ENCODE data around the gene GNL1. TPM values are rescaled to one million over a fixed set of nuclear protein-coding genes. Genes with fewer than 3 reads are reported as not detected.

Gene GNL1
- total and polyA plus RNA-seq, 9 of the 15 experiments (the other 6 are each of a cell fraction or from before 2014, with no cell fraction given): 0.73 to 112 (median 58.0) TPM

DNA sequence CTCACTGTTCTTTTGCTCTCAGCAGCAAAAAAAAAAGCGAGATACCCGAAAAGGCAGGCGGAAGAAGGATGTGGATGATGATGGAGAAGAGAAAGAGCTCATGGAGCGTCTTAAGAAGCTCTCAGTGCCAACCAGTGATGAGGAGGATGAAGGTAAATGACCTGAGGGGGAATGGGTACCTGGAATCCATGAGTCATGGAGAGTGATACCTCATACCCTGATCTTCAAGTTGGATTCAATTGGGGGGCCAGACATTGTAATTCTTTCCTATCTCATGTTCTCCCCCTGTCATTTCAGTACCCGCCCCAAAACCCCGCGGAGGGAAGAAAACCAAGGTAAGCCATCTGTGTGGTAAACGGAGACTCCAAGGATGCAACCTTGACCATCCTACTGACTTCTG is 21.8 kb upstream of the GNL1 start (continued):
- TF ChIP-seq, protein P1, sequence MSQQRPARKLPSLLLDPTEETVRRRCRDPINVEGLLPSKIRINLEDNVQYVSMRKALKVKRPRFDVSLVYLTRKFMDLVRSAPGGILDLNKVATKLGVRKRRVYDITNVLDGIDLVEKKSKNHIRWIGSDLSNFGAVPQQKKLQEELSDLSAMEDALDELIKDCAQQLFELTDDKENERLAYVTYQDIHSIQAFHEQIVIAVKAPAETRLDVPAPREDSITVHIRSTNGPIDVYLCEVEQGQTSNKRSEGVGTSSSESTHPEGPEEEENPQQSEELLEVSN (IDR thresholded peaks at IDR 0.05; ENCODE audit: borderline replicate concordance in 1 of 2, extremely low read depth in 1 of 2, insufficient read depth in 1 of 2, insufficient read length in 1 of 2, low read depth in 1 of 2, low read length in 1 of 2, poor library complexity in 1 of 2, severe bottlenecking in 1 of 2): no peak
- TF ChIP-seq LARP7 (IDR thresholded peaks at IDR 0.05) (no peak), ZNF707 (CRISPR knock-in tag; conservative IDR thresholded peaks at IDR 0.05) (no peak)

DNA sequence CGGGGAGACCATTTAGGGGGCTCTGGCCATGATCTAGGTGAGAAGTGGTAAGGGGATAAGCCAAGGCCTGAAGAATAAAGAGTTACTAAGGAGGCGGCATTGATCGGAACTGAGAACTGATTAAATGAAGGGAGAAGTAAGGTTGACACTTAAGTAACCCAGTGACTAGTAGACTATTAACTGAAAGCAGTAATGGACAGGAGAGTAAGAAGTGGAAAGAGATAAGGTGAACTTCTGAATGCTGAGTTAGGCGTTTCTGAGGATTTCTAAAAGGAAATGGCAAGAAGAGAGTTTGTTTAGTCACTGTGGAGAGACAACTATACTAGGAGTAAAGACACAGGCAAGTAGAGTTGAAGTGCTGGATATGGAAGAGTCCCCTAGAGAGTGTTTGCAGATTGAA is 16.8 kb upstream of the GNL1 start:
- no peak overlapping the region for H2AFZ ChIP-seq (ENCODE audit: low read depth, low read length)
- DNase-seq (ENCODE audit: extremely low read depth in 1 of 4, low spot score in 3 of 4): no peak
- H3K9me1 ChIP-seq (ENCODE audit: control insufficient read depth, insufficient read depth, low read length): peaks cover 10% of the 10 kb centered on the region
- no peak for FAIRE-seq
- H4K20me1 ChIP-seq (replicated peaks; ENCODE audit: control insufficient read depth, insufficient read depth, low read length): peaks cover 12% of the 10 kb centered on the region; the same call in 1 of the 2 replicates
- peak overlapping the region; percentile 67; the same call in 1 of the 2 replicates for H3K4me3 ChIP-seq
- peaks cover 64% of the 10 kb centered on the region for H3K36me3 ChIP-seq (ENCODE audit: control insufficient read depth, insufficient read depth, low read length)
- ChIA-PET CTCF (ENCODE audit: low intra/inter-chr PET ratio) (no interaction called here), POLR2A (interaction anchor here (0.8 to 1.6 kb wide), 7 partner anchors 11 to 42 kb away, joined by 3 to 14 read pairs (median 5); no protein-coding TSS in a partner anchor)
- TF ChIP-seq C11orf30 (IDR thresholded peaks at IDR 0.05; ENCODE audit: low read depth) (peak; percentile 62; the same call in 1 of the 2 replicates), ZNF217 (CRISPR knock-in tag; IDR thresholded peaks at IDR 0.05) (no peak), PHF8 (IDR thresholded peaks at IDR 0.05; ENCODE audit: borderline replicate concordance, low read length) (no peak), MAFF (IDR thresholded peaks at IDR 0.05; ENCODE audit: low read length) (0 out of 2 replicates have a peak, but pooled peaks have one; percentile 2), MAFG (tag; conservative IDR thresholded peaks at IDR 0.05) (peak; percentile 45), ZNF316 (IDR thresholded peaks at IDR 0.05) (peak; percentile 81)
- TF ChIP-seq, protein P2, sequence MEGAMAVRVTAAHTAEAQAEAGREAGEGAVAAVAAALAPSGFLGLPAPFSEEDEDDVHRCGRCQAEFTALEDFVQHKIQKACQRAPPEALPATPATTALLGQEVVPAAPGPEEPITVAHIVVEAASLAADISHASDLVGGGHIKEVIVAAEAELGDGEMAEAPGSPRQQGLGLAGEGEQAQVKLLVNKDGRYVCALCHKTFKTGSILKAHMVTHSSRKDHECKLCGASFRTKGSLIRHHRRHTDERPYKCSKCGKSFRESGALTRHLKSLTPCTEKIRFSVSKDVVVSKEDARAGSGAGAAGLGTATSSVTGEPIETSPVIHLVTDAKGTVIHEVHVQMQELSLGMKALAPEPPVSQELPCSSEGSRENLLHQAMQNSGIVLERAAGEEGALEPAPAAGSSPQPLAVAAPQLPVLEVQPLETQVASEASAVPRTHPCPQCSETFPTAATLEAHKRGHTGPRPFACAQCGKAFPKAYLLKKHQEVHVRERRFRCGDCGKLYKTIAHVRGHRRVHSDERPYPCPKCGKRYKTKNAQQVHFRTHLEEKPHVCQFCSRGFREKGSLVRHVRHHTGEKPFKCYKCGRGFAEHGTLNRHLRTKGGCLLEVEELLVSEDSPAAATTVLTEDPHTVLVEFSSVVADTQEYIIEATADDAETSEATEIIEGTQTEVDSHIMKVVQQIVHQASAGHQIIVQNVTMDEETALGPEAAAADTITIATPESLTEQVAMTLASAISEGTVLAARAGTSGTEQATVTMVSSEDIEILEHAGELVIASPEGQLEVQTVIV (CRISPR knock-in tag; IDR thresholded peaks at IDR 0.05; ENCODE audit: borderline replicate concordance): no peak
- TF ChIP-seq, protein P3, sequence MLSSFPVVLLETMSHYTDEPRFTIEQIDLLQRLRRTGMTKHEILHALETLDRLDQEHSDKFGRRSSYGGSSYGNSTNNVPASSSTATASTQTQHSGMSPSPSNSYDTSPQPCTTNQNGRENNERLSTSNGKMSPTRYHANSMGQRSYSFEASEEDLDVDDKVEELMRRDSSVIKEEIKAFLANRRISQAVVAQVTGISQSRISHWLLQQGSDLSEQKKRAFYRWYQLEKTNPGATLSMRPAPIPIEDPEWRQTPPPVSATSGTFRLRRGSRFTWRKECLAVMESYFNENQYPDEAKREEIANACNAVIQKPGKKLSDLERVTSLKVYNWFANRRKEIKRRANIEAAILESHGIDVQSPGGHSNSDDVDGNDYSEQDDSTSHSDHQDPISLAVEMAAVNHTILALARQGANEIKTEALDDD (IDR thresholded peaks at IDR 0.05): peak; percentile 83
- peak overlapping the region; percentile 35; the same call in 2 of the 3 replicates for H3K27ac ChIP-seq (ENCODE audit: extremely low read depth, low read depth, low read length)
- 67% methylated on average over 4 of the region's 4 CpGs for WGBS (ENCODE audit: insufficient coverage, low coverage, missing lambda C conversion rate)
- in situ Hi-C loops (cut with MboI) (no loop called here), intact Hi-C loops (cut with micrococcal nuclease) (no loop called here)
- no TSS peak for BruUV-seq (replicated peaks)
- peak overlapping the region; percentile 90 for H3K4me2 ChIP-seq (ENCODE audit: insufficient read depth, low read length)
- peaks cover 79% of the 10 kb centered on the region for H3K79me2 ChIP-seq (ENCODE audit: control insufficient read depth, insufficient read depth, low read length)
- peaks cover 22 to 33% of the 10 kb centered on the region in 2 experiments; a peak in 4 of 5 replicates for H3K4me1 ChIP-seq (replicated peaks in 1 of 2; ENCODE audit: control insufficient read depth in 2 of 2, insufficient read depth in 2 of 2, low read length in 2 of 2)
- H3K9me3 ChIP-seq (replicated peaks; ENCODE audit: control insufficient read depth, insufficient read depth, low read depth, low read length): no peaks in the 10 kb centered on the region
- no peak for ATAC-seq
- H3K27me3 ChIP-seq (ENCODE audit: control insufficient read depth in 2 of 2, insufficient read depth in 2 of 2, low read length in 2 of 2): no peaks in the 10 kb centered on the region
- peak overlapping the region; percentile 84 to 93; a peak in 3 of 4 replicates for H3K9ac ChIP-seq (ENCODE audit: insufficient read depth in 1 of 2, low read depth in 2 of 2, low read length in 2 of 2)

Measured in K562 (cell line).